Upper lobe of left lung (tissue), 6 donors: ENCODE data around the gene FBLN5. TPM values are rescaled to one million over a fixed set of nuclear protein-coding genes. Genes with fewer than 3 reads are reported as not detected.

ENCODE experiments used
- ATAC-seq, 2 donors: fragments of 200-7000 bp; cut with Tn5 transposase; one replicate each; pipeline ENCODE4 v1.9.1; 2022; ENCODE audit warnings: mild to moderate bottlenecking in 2 of 2, moderate library complexity in 2 of 2; ENCODE audit not compliant: low FRiP score in 2 of 2
- DNase-seq, 2 donors: peaks; one replicate each; pipeline ENCODE4 v3.0.0-alpha.2; 2019 to 2020
- H3K27ac ChIP-seq, 4 donors: fragments of 200-600 bp; sonication (generic); one replicate each; pipeline ENCODE4 v1.5.1; 2016 to 2019
- H3K27me3 ChIP-seq, 4 donors: fragments of 200-600 bp; sonication (generic); one replicate each; pipeline ENCODE4 v1.5.1; 2017 to 2019
- H3K36me3 ChIP-seq, 4 donors: fragments of 200-600 bp; sonication (generic); one replicate each; pipeline ENCODE4 v1.5.1; 2016 to 2019
- H3K4me1 ChIP-seq, 4 donors: fragments of 200-600 bp; sonication (generic); one replicate each; pipeline ENCODE4 v1.5.1; 2018 to 2019
- H3K4me3 ChIP-seq, 4 donors: fragments of 200-600 bp; sonication (generic); one replicate each; pipeline ENCODE4 v1.5.1; 2017 to 2019; ENCODE audit warnings: mild to moderate bottlenecking in 2 of 4, moderate library complexity in 1 of 4
- H3K9me3 ChIP-seq, 4 donors: fragments of 200-600 bp; sonication (generic); one replicate each; pipeline ENCODE4 v1.5.1; 2018 to 2019
- CTCF ChIP-seq, 6 experiments: fragments of 450-650 bp in 4 of 6; fragments of 200-600 bp in 2 of 6; sonication (generic) in 2 of 6; IDR thresholded peaks; one replicate each; pipeline ENCODE4 v1.5.1; 2016 to 2019; ENCODE audit warnings: antibody characterized with exemption in 6 of 6
- EP300 ChIP-seq, 4 donors: sonication (generic); formaldehyde crosslinking; IDR thresholded peaks; one replicate each; pipeline ENCODE4 v1.5.1; 2017; ENCODE audit warnings: antibody characterized with exemption in 4 of 4, control low read depth in 2 of 4
- POLR2A ChIP-seq, 4 donors: fragments of 450-650 bp; IDR thresholded peaks; one replicate each; pipeline ENCODE4 v1.5.1; 2016 to 2017; ENCODE audit warnings: antibody characterized with exemption in 4 of 4, mild to moderate bottlenecking in 2 of 4
- POLR2AphosphoS5 ChIP-seq, 2 donors: sonication (generic); formaldehyde crosslinking; IDR thresholded peaks; one replicate each; pipeline ENCODE4 v1.5.1; 2017; ENCODE audit warnings: antibody characterized with exemption in 2 of 2
- WGBS, 2 donors: methylation state at CpG; one replicate each; pipeline ENCODE4 v1.1.5; 2017 to 2018; 5-methylcytosine and 5-hydroxymethylcytosine counted together
- total RNA-seq, 6 donors: library from RNA; depleted of rRNA in 4 of 6; stranded (reverse); fragments of >200 nt in 4 of 6; gene quantifications; one replicate each; pipeline versions ENCODE4 v1.1.0 to v1.2.1, GENCODE V29; 2016 to 2021
- donor health status: DM: no; HTN: no; CAD: no; lungs with moderate emphysema.
- donor health status: DM: no; HTN: yes; CAD: no; lungs with severe emphysema.

FBLN5 gene
- total RNA-seq, 6 donors from 2014 or later, result 53.8 to 196 (median 133) TPM

- ATAC-seq, result no peak
These were observed 61.7 kb downstream of the FBLN5 start for GRCh38 chr14:91885839-91886238.

GRCh38 chr14:91885113-91885712 lies 62.3 kb downstream of the FBLN5 start:
- Histone ChIP-seq H3K27ac (peak overlapping the region; percentile 15 to 72 (median 66)), H3K4me3 (no peak overlapping the region), H3K9me3 (no peaks in the 10 kb centered on the region), H3K36me3 (peaks cover 0 to 2% (median 0%) of the 10 kb centered on the region in 4 donors), H3K4me1 (peaks cover 9 to 25% (median 15%) of the 10 kb centered on the region in 4 donors), H3K27me3 (no peaks in the 10 kb centered on the region)
- no peak for DNase-seq
- peak in 1 of 2 donors; percentile 61 for ATAC-seq
- no peak for TF ChIP-seq POLR2AphosphoS5 (IDR thresholded peaks at IDR 0.05)
- TF ChIP-seq EP300 (IDR thresholded peaks at IDR 0.05), result no peak
- no peak for TF ChIP-seq POLR2A (IDR thresholded peaks at IDR 0.05)
- no peak for TF ChIP-seq CTCF (IDR thresholded peaks at IDR 0.05)
- WGBS, 2 donors, result 85 to 99% methylated on average over 4 of the region's 4 CpGs

More at GRCh38 chr14:91885839-91886238, 61.7 kb downstream of the FBLN5 start:
- Histone ChIP-seq H3K4me3 (no peak overlapping the region), H3K4me1 (peaks cover 15 to 31% (median 19%) of the 10 kb centered on the region in 4 donors), H3K27ac (peak overlapping the region in 3 of 4 donors; percentile 15 to 71 (median 61)), H3K36me3 (peaks cover 0 to 2% (median 0%) of the 10 kb centered on the region in 4 donors), H3K27me3 (no peaks in the 10 kb centered on the region), H3K9me3 (no peaks in the 10 kb centered on the region)
- 71 to 73% methylated on average over 4 of the region's 4 CpGs for whole genome bisulfite sequencing, 2 donors
- no peak for TF ChIP-seq CTCF (IDR thresholded peaks at IDR 0.05)
- no peak for TF ChIP-seq POLR2A (IDR thresholded peaks at IDR 0.05)
- no peak for TF ChIP-seq EP300 (IDR thresholded peaks at IDR 0.05)
- no peak for TF ChIP-seq POLR2AphosphoS5 (IDR thresholded peaks at IDR 0.05)
- DNase-seq, result no peak

- ATAC-seq, result peak in 1 of 2 donors; percentile 69
- TF ChIP-seq EP300 (IDR thresholded peaks at IDR 0.05) (no peak), CTCF (IDR thresholded peaks at IDR 0.05) (no peak), POLR2A (IDR thresholded peaks at IDR 0.05) (no peak)
- 70 to 85% methylated on average over 4 to 6 of the region's 6 CpGs for WGBS, 2 donors
- Histone ChIP-seq H3K27me3 (no peaks in the 10 kb centered on the region), H3K9me3 (no peaks in the 10 kb centered on the region), H3K4me3 (no peak overlapping the region), H3K36me3 (peaks cover 0 to 2% (median 0%) of the 10 kb centered on the region in 4 donors), H3K27ac (peak overlapping the region; percentile 48 to 72 (median 66)), H3K4me1 (peaks cover 5 to 20% (median 9%) of the 10 kb centered on the region in 4 donors)
- DNase-seq, result no peak
These were observed 62.8 kb downstream of the FBLN5 start for GRCh38 chr14:91884664-91885063.

- Histone ChIP-seq H3K27me3 (no peaks in the 10 kb centered on the region), H3K27ac (peak overlapping the region; percentile 48 to 72 (median 66)), H3K9me3 (no peaks in the 10 kb centered on the region), H3K4me3 (no peak overlapping the region), H3K4me1 (peaks cover 0 to 11% (median 2%) of the 10 kb centered on the region in 4 donors), H3K36me3 (peaks cover 0 to 2% (median 0%) of the 10 kb centered on the region in 4 donors)
- WGBS, 2 donors, result 76 to 85% methylated on average over 9 of the region's 9 CpGs
- ATAC-seq (peak in 1 of 2 donors; percentile 84), DNase-seq (no peak)
- TF ChIP-seq POLR2AphosphoS5 (IDR thresholded peaks at IDR 0.05) (peak; percentile 29 to 37), EP300 (IDR thresholded peaks at IDR 0.05) (no peak)
These were observed 63.7 kb downstream of the FBLN5 start for GRCh38 chr14:91883753-91884152.

- H3K27ac ChIP-seq, result peak overlapping the region in 3 of 4 donors; percentile 56 to 74 (median 57)
- no peak overlapping the region for H3K4me3 ChIP-seq
- no peaks in the 10 kb centered on the region for H3K9me3 ChIP-seq
- ATAC-seq (no peak), DNase-seq (no peak)
- peaks cover 0 to 11% (median 2%) of the 10 kb centered on the region in 4 donors for H3K4me1 ChIP-seq
- H3K36me3 ChIP-seq, result peaks cover 0 to 2% (median 0%) of the 10 kb centered on the region in 4 donors
- 45 to 62% methylated on average over 3 to 4 of the region's 4 CpGs for WGBS, 2 donors
- H3K27me3 ChIP-seq, result no peaks in the 10 kb centered on the region
- TF ChIP-seq CTCF (IDR thresholded peaks at IDR 0.05), result no peak
- TF ChIP-seq POLR2A (IDR thresholded peaks at IDR 0.05), result no peak
- no peak for TF ChIP-seq EP300 (IDR thresholded peaks at IDR 0.05)
- no peak for TF ChIP-seq POLR2AphosphoS5 (IDR thresholded peaks at IDR 0.05)
These were observed 64.7 kb downstream of the FBLN5 start for GRCh38 chr14:91882776-91883175.
